SJSA1 (cell line): ENCODE results near the gene COPS6. TPM values are rescaled to one million over a fixed set of nuclear protein-coding genes. Genes with fewer than 3 reads are reported as not detected.

Experiments used
- DNase-seq, 2 experiments: peaks; one replicate each; pipeline ENCODE4 v3.0.0-alpha.2; 2015 to 2020; ENCODE audit warnings: low spot score in 2 of 2, low read depth in 1 of 2
- H3K27ac ChIP-seq: fragments of 250-450 bp; sonication (Bioruptor Pico); 2 replicates; pipeline ENCODE4 v1.5.1; 2020; ENCODE audit warnings: mild to moderate bottlenecking, moderate library complexity
- H3K27me3 ChIP-seq: fragments of 250-450 bp; sonication (Bioruptor Pico); replicated peaks from 2 replicates; pipeline ENCODE4 v1.5.1; 2020; ENCODE audit warnings: mild to moderate bottlenecking, moderate library complexity
- H3K36me3 ChIP-seq: fragments of 250-450 bp; sonication (Bioruptor Pico); 2 replicates; pipeline ENCODE4 v1.5.1; 2020; ENCODE audit warnings: mild to moderate bottlenecking
- H3K4me1 ChIP-seq: fragments of 250-450 bp; sonication (Bioruptor Pico); replicated peaks from 2 replicates; pipeline ENCODE4 v1.6.1; 2021; ENCODE audit warnings: mild to moderate bottlenecking
- H3K4me3 ChIP-seq: fragments of 250-450 bp; sonication (Bioruptor Pico); 2 replicates; pipeline ENCODE4 v1.5.1; 2020; ENCODE audit warnings: mild to moderate bottlenecking
- H3K9me3 ChIP-seq: fragments of 250-450 bp; sonication (Bioruptor Pico); replicated peaks from 2 replicates; pipeline ENCODE4 v1.5.1; 2020; ENCODE audit warnings: mild to moderate bottlenecking
- total RNA-seq: library from RNA; depleted of rRNA; stranded (reverse); fragments of >200 nt; shearing (Covaris generic); gene quantifications from 2 replicates; pipeline ENCODE4 v1.2.3, GENCODE V29; 2014; rRNA removed

The COPS6 gene
- total RNA-seq: 56.4 and 111 TPM in 2 replicates

DNA sequence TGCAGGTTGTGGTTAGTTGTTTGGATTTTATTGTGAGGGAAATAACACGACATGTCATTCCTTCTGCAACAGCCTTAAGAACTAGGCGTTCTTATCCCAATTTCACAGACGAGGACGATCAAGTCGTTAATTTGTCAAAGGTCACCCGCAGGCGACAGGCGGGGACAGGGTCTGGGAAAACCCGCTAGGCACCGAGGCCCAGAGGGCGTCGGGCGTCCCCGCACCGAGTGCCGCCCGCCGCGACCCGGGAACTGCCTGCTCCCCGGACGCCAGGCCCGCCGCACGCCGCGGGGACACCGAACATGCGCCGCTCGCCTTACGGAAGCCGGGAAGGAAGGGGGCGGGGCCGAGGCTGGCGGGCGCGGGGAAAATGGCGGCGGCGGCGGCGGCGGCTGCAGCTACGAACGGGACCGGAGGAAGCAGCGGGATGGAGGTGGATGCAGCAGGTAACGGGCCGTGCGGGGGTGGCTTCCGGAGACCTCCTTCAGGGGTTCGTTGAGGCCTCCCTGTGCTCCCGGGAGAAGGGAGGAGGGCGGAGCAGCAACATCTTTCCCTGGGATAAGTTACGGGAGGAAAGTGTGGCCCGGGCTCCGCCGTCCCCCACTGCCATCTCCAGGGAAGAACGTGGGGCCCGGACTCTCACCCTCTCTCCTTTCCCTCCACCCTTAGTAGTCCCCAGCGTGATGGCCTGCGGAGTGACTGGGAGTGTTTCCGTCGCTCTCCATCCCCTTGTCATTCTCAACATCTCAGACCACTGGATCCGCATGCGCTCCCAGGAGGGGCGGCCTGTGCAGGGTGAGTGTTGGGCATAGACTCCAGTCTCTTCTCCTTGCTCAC, at the start of gene COPS6:
TSS of gene COPS6 (plus strand) at position 349 of the 837 bp plus-strand sequence. CDS start at position 371, 22 bp downstream.
- Histone ChIP-seq H3K4me1 (peaks cover 52% of the 10 kb centered on the region), H3K4me3 (peak within 1 kb of the TSS; percentile 66), H3K27ac (peak within 1 kb of the TSS; percentile 84), H3K27me3 (no peaks in the 10 kb centered on the region), H3K9me3 (no peaks in the 10 kb centered on the region), H3K36me3 (peaks cover 48% of the 10 kb centered on the region)
- DNase-seq: peak; percentile 82 to 87

DNA sequence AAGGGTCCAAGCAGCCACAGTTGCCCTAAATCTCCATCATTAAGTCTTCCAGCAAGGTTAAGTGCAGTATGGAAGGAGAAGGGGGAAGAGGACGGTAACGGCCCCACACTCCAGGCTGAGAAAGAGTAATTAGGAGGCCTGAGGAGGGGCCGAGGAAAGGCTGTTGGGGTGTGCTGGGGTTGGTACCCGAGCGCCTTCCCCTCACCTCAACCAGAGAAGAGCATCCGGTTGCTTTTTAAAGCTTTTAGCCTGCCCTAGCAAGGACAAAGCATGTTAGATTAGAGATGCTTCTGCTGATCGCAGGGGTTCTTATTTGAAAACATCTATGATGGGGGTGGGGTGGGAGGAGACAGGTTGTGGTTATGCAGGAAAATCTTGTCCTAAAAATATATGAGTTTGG, 48.2 kb upstream of the COPS6 start:
- peaks cover 27% of the 10 kb centered on the region for H3K36me3 ChIP-seq
- H3K27me3 ChIP-seq: no peaks in the 10 kb centered on the region
- H3K27ac ChIP-seq: peak overlapping the region; percentile 40
- no peak for DNase-seq
- H3K4me3 ChIP-seq: no peak overlapping the region
- H3K9me3 ChIP-seq: no peaks in the 10 kb centered on the region
- H3K4me1 ChIP-seq: peaks cover 36% of the 10 kb centered on the region

DNA sequence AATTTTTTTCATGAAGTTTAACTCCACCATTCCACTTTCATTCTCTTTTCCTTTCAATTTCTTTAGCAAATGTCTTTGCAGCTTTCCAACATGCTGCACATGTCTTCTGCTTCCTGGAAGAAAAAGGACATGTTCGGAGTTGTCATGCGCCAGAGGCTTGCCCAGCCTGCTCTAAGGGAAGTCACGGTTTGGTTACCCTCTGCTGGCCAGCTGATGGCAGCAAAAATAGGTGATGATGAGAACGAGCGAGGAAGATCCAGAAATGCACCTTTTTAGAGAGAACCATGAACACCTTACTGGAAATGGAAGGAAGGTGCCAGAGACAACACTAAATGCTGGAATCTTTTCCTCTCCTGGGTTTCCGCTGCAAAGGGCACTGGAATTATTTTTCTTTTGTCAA, 44.1 kb upstream of the COPS6 start:
- Histone ChIP-seq H3K9me3 (no peaks in the 10 kb centered on the region), H3K27ac (no peak overlapping the region), H3K4me1 (peaks cover 31% of the 10 kb centered on the region), H3K4me3 (no peak overlapping the region), H3K27me3 (no peaks in the 10 kb centered on the region), H3K36me3 (peaks cover 5% of the 10 kb centered on the region; the same call in 1 of the 2 replicates)
- DNase-seq: no peak

DNA sequence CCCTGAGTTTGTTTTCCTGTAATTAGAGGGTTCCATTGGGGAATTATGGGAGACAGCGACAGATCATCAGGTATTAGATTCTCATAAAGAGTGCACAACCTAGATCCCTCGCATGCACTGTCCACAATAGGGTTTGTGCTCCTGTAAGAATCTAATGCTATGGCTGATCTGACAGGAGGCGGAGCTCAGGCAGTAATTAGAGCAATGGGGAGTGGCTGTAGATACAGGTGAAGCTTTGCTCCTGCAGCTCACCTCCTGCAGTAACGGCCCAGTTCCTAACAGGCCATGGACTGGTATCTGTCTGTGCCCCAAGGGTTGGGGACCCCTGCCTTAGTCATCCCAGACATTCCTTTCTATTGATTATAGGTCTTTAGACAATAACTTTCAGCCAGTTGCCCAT, 40.1 kb upstream of the COPS6 start:
- Histone ChIP-seq H3K9me3 (no peaks in the 10 kb centered on the region), H3K36me3 (peaks cover 18% of the 10 kb centered on the region), H3K4me1 (peaks cover 16% of the 10 kb centered on the region), H3K27ac (no peak overlapping the region), H3K4me3 (no peak overlapping the region), H3K27me3 (no peaks in the 10 kb centered on the region)
- no peak for DNase-seq

DNA sequence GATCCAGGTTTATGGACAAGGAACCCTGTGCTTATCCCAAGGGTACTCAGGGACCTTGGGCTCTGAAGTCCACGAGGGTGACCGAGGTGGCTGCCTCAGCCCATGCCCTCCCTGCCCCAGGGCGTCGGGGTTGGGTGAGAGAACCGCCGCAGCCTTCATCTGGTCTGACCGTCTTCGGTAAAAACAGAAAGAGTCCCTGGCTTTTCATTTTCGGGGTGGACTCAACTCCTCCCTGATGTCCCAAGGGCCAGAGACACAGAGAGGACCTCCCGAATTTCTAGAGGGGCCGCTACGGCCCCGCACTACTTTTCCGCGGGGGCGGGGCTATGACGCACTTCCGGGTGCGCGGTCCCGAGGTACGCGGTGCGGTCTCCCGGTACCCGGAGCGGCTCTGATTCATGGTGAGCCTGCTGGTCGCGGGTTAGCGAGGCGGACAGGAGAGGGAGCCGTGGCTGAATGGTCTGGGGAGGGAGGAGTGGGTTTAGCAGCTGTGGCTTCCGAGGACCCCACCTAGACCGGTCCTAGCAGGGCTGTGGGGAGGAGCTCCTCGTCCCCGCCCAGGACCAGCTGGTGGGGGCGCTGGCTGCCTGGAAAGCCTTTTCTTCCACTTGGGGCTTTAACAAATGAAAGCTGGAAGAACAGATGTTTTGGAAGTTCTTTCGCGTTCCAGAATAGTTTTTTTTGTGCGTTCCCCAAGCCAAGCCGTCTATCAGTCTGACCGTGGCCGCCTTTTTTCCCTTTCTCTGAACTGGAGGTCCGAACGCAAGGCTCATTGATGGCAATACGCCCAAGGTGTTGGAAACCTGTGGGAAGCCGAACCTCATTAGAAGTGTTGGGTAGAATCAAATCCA, 39.1 kb upstream of the COPS6 start, which contains the start of gene ZSCAN21:
TSS of gene ZSCAN21 (plus strand) at position 334 of the 851 bp plus-strand sequence. CDS start 7,233 bp downstream, outside the sequence.
- Histone ChIP-seq H3K27ac (peak within 1 kb of the TSS; percentile 79), H3K4me3 (peak within 1 kb of the TSS; percentile 77), H3K4me1 (peaks cover 16% of the 10 kb centered on the region), H3K9me3 (no peaks in the 10 kb centered on the region), H3K27me3 (no peaks in the 10 kb centered on the region), H3K36me3 (peaks cover 20% of the 10 kb centered on the region)
- peak; percentile 84 to 89 for DNase-seq

DNA sequence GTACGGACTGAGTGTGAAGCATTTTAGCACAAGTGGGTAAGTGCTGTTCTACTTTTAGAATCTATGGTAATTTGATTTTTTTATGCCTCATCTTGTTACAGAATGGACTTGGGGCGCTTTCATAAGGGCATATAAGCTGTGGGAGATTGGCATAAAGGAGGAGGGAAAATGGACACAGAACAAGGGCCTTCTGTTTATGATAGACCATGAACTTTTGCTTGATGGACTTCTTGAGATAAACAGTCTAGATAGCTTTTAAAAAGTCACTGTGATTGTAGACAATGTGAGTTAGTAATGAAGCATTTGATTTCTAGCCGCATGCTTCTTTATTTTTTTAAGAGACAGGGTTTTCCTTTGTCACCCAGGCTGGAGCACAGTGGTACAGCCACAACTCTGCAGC, 37.2 kb upstream of the COPS6 start:
- no peaks in the 10 kb centered on the region for H3K9me3 ChIP-seq
- peaks cover 20% of the 10 kb centered on the region for H3K36me3 ChIP-seq
- no peak overlapping the region for H3K27ac ChIP-seq
- no peak for DNase-seq
- no peaks in the 10 kb centered on the region for H3K27me3 ChIP-seq
- H3K4me1 ChIP-seq: peaks cover 16% of the 10 kb centered on the region
- no peak overlapping the region for H3K4me3 ChIP-seq

DNA sequence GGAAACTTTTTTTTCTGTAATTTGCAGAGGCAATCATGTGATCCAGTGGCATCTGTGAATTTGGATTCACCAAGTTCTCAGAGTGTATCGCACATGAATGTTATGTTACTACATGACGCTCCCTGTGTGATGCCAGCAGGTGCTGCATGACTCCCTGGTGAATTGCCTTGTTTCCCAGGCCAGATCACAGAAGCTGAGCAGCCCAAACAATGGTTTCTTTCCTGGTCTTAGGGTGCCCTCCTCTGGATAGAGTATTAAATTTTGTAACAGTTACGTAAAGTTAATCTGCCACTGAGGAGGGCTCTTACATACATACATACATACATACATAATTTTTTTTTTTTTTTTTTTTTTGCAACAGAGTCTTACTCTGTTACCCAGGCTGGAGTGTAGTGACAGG, 35.6 kb upstream of the COPS6 start:
- peaks cover 16% of the 10 kb centered on the region for H3K4me1 ChIP-seq
- no peak overlapping the region for H3K27ac ChIP-seq
- no peak overlapping the region for H3K4me3 ChIP-seq
- DNase-seq: peak; percentile 59 to 74
- H3K9me3 ChIP-seq: no peaks in the 10 kb centered on the region
- no peaks in the 10 kb centered on the region for H3K27me3 ChIP-seq
- peaks cover 36% of the 10 kb centered on the region for H3K36me3 ChIP-seq

DNA sequence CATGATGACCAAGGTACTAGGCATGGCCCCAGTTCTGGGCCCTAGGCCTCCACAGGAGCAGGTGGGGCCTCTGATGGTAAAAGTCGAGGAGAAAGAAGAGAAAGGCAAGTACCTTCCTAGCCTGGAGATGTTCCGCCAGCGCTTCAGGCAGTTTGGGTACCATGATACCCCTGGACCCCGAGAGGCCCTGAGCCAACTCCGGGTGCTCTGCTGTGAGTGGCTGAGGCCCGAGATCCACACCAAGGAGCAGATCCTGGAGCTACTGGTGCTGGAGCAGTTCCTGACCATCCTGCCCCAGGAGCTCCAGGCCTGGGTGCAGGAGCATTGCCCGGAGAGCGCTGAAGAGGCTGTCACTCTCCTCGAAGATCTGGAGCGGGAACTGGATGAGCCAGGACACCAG, 31.8 kb upstream of the COPS6 start:
- no peak for DNase-seq
- Histone ChIP-seq H3K9me3 (no peaks in the 10 kb centered on the region), H3K4me1 (no peaks in the 10 kb centered on the region), H3K27ac (no peak overlapping the region), H3K36me3 (peaks cover 57% of the 10 kb centered on the region), H3K4me3 (no peak overlapping the region), H3K27me3 (no peaks in the 10 kb centered on the region)

DNA sequence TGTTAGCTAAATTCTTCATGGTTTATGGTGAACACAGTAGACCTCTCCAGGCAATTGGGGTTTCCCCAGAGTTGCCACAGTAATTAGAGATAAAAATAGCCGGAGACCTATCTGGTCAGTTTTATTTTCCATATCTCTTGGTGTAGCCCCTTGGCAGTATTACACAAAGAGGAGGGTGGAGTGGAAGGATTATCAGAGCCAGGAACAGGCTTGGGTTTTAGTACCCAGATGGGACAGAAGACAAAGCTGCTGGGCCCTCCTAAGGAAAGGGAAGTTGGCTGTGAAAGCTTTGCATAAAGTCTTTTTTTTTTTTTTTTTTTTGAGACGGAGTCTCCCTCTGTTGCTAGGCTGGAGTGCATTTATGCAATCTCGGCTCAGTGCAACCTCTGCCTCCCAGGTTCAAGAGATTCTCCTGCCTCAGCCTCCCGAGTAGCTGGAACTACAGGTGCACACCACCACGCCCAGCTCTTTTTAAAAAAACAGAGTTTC, 29.5 kb upstream of the COPS6 start:
- Histone ChIP-seq H3K36me3 (peaks cover 61% of the 10 kb centered on the region), H3K27ac (no peak overlapping the region), H3K27me3 (no peaks in the 10 kb centered on the region), H3K9me3 (no peaks in the 10 kb centered on the region), H3K4me1 (no peaks in the 10 kb centered on the region), H3K4me3 (no peak overlapping the region)
- no peak for DNase-seq

DNA sequence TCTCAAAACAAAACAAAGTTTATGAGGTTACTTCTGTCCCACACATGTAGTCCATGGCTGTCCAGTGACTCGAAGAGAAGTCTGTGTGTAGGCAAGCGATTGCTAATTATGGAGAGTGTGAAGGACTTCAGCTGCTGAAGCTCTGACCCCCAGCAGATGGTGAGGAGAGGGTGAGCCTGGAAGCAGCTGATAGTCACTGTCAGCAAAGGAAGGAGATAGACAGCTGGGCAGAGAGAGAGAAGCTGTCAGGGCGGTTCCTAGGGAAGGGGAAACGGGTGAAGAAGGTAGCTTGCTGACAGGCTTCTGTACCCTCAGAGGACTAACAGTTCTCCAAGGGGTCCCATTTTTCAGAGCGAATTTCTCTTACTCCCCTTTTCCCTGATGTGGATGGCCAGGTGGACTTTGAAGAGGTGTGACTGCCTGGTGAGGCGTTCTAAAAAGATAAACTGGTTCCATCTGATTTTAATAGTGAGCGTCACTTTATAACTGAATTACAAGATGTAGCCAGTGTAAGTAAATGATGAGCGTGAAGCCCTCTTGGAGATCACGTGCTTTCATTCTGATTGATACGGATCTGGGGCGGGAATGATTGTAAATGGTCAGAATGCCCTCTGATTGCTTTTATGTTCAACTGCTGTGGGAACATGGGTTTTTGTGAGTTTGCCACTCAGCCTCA, 27.1 kb upstream of the COPS6 start:
- peaks cover 83% of the 10 kb centered on the region for H3K36me3 ChIP-seq
- no peak for DNase-seq

DNA sequence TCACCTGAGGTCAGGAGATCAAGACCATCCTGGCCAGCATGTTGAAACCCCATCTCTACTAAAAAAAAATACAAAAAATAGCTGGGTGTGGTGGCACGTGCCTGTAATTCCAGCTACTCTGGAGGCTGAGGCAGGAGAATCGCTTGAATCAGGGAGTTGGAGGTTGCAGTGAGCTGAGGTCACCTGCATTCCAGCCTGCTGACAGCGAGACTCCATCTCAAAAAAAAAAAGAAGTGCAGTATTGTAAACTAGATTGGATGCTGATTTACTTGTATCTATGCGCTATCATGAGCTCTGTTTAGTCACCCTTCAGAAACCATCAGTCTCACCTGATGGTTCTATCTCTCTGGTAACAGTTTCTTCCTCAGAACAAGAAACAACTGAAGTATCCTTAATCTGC, 25.4 kb upstream of the COPS6 start:
- no peaks in the 10 kb centered on the region for H3K27me3 ChIP-seq
- no peaks in the 10 kb centered on the region for H3K9me3 ChIP-seq
- DNase-seq: no peak
- H3K4me3 ChIP-seq: no peak overlapping the region
- peaks cover 83% of the 10 kb centered on the region for H3K36me3 ChIP-seq
- no peaks in the 10 kb centered on the region for H3K4me1 ChIP-seq
- H3K27ac ChIP-seq: no peak overlapping the region

More for the DNA sequence above, 27.1 kb upstream of the COPS6 start:
- H3K27me3 ChIP-seq: no peaks in the 10 kb centered on the region
- no peak overlapping the region for H3K4me3 ChIP-seq
- no peak overlapping the region for H3K27ac ChIP-seq
- H3K9me3 ChIP-seq: no peaks in the 10 kb centered on the region
- H3K4me1 ChIP-seq: no peaks in the 10 kb centered on the region

DNA sequence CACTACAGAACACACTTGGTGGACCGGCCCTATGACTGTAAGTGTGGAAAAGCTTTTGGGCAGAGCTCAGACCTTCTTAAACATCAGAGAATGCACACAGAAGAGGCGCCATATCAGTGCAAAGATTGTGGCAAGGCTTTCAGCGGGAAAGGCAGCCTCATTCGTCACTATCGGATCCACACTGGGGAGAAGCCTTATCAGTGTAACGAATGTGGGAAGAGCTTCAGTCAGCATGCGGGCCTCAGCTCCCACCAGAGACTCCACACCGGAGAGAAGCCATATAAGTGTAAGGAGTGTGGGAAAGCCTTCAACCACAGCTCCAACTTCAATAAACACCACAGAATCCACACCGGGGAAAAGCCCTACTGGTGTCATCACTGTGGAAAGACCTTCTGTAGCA, 24.6 kb upstream of the COPS6 start:
- peaks cover 82% of the 10 kb centered on the region for H3K36me3 ChIP-seq
- H3K9me3 ChIP-seq: no peaks in the 10 kb centered on the region
- H3K4me3 ChIP-seq: no peak overlapping the region
- DNase-seq: no peak
- no peak overlapping the region for H3K27ac ChIP-seq
- H3K27me3 ChIP-seq: no peaks in the 10 kb centered on the region
- H3K4me1 ChIP-seq: no peaks in the 10 kb centered on the region

DNA sequence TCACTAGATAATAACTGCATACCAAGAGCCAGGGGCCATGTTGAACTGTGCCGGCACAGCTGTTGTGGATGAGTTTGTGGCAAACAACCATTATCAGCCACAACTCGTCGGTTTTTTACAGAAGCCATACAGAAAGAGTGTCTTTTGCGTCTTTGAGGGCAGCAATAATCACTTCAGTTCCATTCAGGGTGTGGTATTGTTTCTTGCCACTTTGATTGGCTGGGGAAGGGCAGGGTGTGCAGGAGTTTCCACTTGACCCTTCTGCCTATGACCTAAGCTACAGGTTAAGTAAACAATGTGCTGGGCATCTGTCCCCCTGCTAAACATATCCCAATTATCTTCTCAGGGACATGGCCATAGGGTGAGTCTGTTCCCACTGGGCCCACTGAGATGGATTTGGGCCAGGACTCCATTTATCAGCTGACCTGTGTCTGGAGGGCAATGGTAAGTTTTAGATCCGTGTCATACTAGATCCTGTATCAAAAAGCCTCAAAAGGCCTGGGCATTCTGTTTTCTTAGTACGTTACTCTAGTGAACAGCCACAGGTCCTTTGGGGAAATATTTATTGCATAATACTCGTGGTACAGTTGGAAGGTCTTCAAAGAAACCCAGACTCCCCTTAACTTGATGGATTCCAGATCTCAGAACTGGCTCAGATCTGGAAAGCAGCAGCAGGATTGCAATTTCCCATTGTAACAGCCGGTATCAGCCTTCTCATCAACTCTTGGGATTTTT, 23.1 kb upstream of the COPS6 start:
- Histone ChIP-seq H3K4me1 (no peaks in the 10 kb centered on the region), H3K27ac (no peak overlapping the region), H3K36me3 (peaks cover 86% of the 10 kb centered on the region), H3K9me3 (peaks cover 10% of the 10 kb centered on the region), H3K27me3 (no peaks in the 10 kb centered on the region), H3K4me3 (no peak overlapping the region)
- DNase-seq: no peak
